ENCODE measurements around the gene KIF5A. TPM values are rescaled to one million over a fixed set of nuclear protein-coding genes. Genes with fewer than 3 reads are reported as not detected.

Gene KIF5A
- total RNA-seq, 4 donors from 2014 or later = 1.9 to 4.8 (median 2.9) TPM

- H3K9me3 ChIP-seq = no peaks in the 10 kb centered on the region
- TF ChIP-seq EP300 (IDR thresholded peaks at IDR 0.05) (no peak), POLR2A (IDR thresholded peaks at IDR 0.05) (no peak), CTCF (IDR thresholded peaks at IDR 0.05) (no peak)
- DNase-seq (ENCODE audit: low spot score in 2 of 2) = no peak
- H3K36me3 ChIP-seq = peaks cover 0 to 34% (median 0%) of the 10 kb centered on the region in 3 donors
- H3K27me3 ChIP-seq = no peaks in the 10 kb centered on the region
- H3K4me3 ChIP-seq = peak overlapping the region; percentile 44 to 86 (median 68)
- peaks cover 0 to 93% (median 15%) of the 10 kb centered on the region in 4 donors for H3K4me1 ChIP-seq
- H3K27ac ChIP-seq = peak overlapping the region; percentile 64 to 93 (median 83)
- 13 to 20% methylated on average over 11 to 32 of the region's 34 CpGs for WGBS, 2 donors
Measured at GRCh38 chr12:57609781-57610553, 60.1 kb downstream of the KIF5A start.

- Histone ChIP-seq H3K27ac (peak overlapping the region; percentile 64 to 93 (median 83)), H3K4me1 (peaks cover 0 to 86% (median 11%) of the 10 kb centered on the region in 4 donors), H3K9me3 (no peaks in the 10 kb centered on the region), H3K4me3 (peak overlapping the region; percentile 44 to 86 (median 68)), H3K36me3 (peaks cover 0 to 41% (median 0%) of the 10 kb centered on the region in 3 donors), H3K27me3 (no peaks in the 10 kb centered on the region)
- no peak for TF ChIP-seq EP300 (IDR thresholded peaks at IDR 0.05)
- no peak for TF ChIP-seq POLR2A (IDR thresholded peaks at IDR 0.05)
- TF ChIP-seq CTCF (IDR thresholded peaks at IDR 0.05) = no peak
- WGBS, 2 donors = 4 to 6% methylated on average over 29 of the region's 29 CpGs
- DNase-seq (ENCODE audit: low spot score in 2 of 2) = peak in 1 of 2 donors; percentile 44
Measured at GRCh38 chr12:57610554-57611107, 60.8 kb downstream of the KIF5A start.

- peak within 1 kb of the TSS; percentile 44 to 86 (median 68) for H3K4me3 ChIP-seq
- TF ChIP-seq EP300 (IDR thresholded peaks at IDR 0.05) = peak in 1 of 2 donors; percentile 34
- TF ChIP-seq CTCF (IDR thresholded peaks at IDR 0.05) = peak in 1 of 5 experiments; percentile 12
- TF ChIP-seq POLR2A (IDR thresholded peaks at IDR 0.05) = peak in 1 of 2 donors; percentile 52
- no peaks in the 10 kb centered on the region for H3K9me3 ChIP-seq
- 1% methylated on average over 32 to 33 of the region's 55 CpGs for WGBS, 2 donors
- H3K27me3 ChIP-seq = no peaks in the 10 kb centered on the region
- H3K36me3 ChIP-seq = peaks cover 0 to 47% (median 0%) of the 10 kb centered on the region in 3 donors
- H3K27ac ChIP-seq = peak within 1 kb of the TSS; percentile 64 to 93 (median 83)
- H3K4me1 ChIP-seq = peaks cover 0 to 82% (median 8%) of the 10 kb centered on the region in 4 donors
- peak; percentile 49 to 62 for DNase-seq (ENCODE audit: low spot score in 2 of 2)
Measured at GRCh38 chr12:57611108-57611826, 61.4 kb downstream of the KIF5A start, which contains the start of gene ARHGEF25. Gene ARHGEF25, plus strand, starts transcription at chr12:57611435. Its CDS starts 460 bp downstream, at chr12:57611895.

GRCh38 chr12:57611827-57612710, 62.2 kb downstream of the KIF5A start:
- Histone ChIP-seq H3K9me3 (no peaks in the 10 kb centered on the region), H3K4me1 (peaks cover 0 to 79% (median 8%) of the 10 kb centered on the region in 4 donors), H3K27me3 (no peaks in the 10 kb centered on the region), H3K4me3 (peak overlapping the region; percentile 44 to 86 (median 68)), H3K27ac (peak overlapping the region; percentile 64 to 93 (median 83)), H3K36me3 (peaks cover 0 to 47% (median 0%) of the 10 kb centered on the region in 3 donors)
- 15 to 19% methylated on average over 10 to 13 of the region's 23 CpGs for WGBS, 2 donors
- DNase-seq (ENCODE audit: low spot score in 2 of 2) = no peak
- TF ChIP-seq EP300 (IDR thresholded peaks at IDR 0.05) (no peak), POLR2A (IDR thresholded peaks at IDR 0.05) (no peak), CTCF (IDR thresholded peaks at IDR 0.05) (no peak)
